ENCODE data around the gene CCDC174. TPM values are rescaled to one million over a fixed set of nuclear protein-coding genes. Genes with fewer than 3 reads are reported as not detected.

The CCDC174 gene
- total and polyA plus RNA-seq, 3 donors from 2014 or later = 19.1 to 38.0 (median 25.3) TPM

- Histone ChIP-seq H3K4me1 (no peaks in the 10 kb centered on the region), H3K4me3 (no peak overlapping the region), H3K36me3 (ENCODE audit: low read depth, missing control alignments) (no peaks in the 10 kb centered on the region), H3K27ac (no peak overlapping the region), H3K27me3 (no peaks in the 10 kb centered on the region), H3K9me3 (no peaks in the 10 kb centered on the region)
- 87% methylated on average over 4 of the region's 4 CpGs for WGBS, 2 donors
- intact Hi-C loops (cut with DNase I; ENCODE audit: low total_unique reads) = loop anchor here (5.0 kb wide), 1 partner anchor 245 kb away; no protein-coding TSS in a partner anchor
- no peak for DNase-seq
- TF ChIP-seq CTCF (IDR thresholded peaks at IDR 0.05) = no peak
- TF ChIP-seq POLR2A (IDR thresholded peaks at IDR 0.05) = no peak
These were observed 21.0 kb downstream of the CCDC174 start for GRCh38 chr3:14672588-14672987.

- H3K36me3 ChIP-seq (ENCODE audit: low read depth, missing control alignments) = no peaks in the 10 kb centered on the region
- no peaks in the 10 kb centered on the region for H3K27me3 ChIP-seq
- WGBS, 2 donors = 78 to 82% methylated on average over 7 of the region's 7 CpGs
- no peaks in the 10 kb centered on the region for H3K4me1 ChIP-seq
- intact Hi-C loops (cut with DNase I; ENCODE audit: low total_unique reads) = loop anchor here (5.0 kb wide), 1 partner anchor 242 kb away; no protein-coding TSS in a partner anchor
- DNase-seq = no peak
- H3K27ac ChIP-seq = no peak within 1 kb of the TSS
- H3K9me3 ChIP-seq = no peaks in the 10 kb centered on the region
- no peak within 1 kb of the TSS for H3K4me3 ChIP-seq
- TF ChIP-seq CTCF (IDR thresholded peaks at IDR 0.05) = no peak
- no peak for TF ChIP-seq POLR2A (IDR thresholded peaks at IDR 0.05)
These were observed 23.3 kb downstream of the CCDC174 start, which contains the start of gene C3orf20 for GRCh38 chr3:14674841-14675240. TSS of gene C3orf20 (plus strand) at chr3:14675141. CDS start at chr3:14682714, 7,573 bp downstream.

- 69 to 76% methylated on average over 4 of the region's 4 CpGs for WGBS, 2 donors
- peaks cover 6% of the 10 kb centered on the region for H3K4me1 ChIP-seq
- no peak overlapping the region for H3K4me3 ChIP-seq
- TF ChIP-seq CTCF (IDR thresholded peaks at IDR 0.05) (no peak), POLR2A (IDR thresholded peaks at IDR 0.05) (no peak)
- DNase-seq = no peak
- intact Hi-C loops (cut with DNase I; ENCODE audit: low total_unique reads) = no loop called here
- no peaks in the 10 kb centered on the region for H3K9me3 ChIP-seq
- no peak overlapping the region for H3K27ac ChIP-seq
- no peaks in the 10 kb centered on the region for H3K36me3 ChIP-seq (ENCODE audit: low read depth, missing control alignments)
- H3K27me3 ChIP-seq = no peaks in the 10 kb centered on the region
These were observed 25.3 kb downstream of the CCDC174 start for GRCh38 chr3:14676881-14677280.

DNA sequence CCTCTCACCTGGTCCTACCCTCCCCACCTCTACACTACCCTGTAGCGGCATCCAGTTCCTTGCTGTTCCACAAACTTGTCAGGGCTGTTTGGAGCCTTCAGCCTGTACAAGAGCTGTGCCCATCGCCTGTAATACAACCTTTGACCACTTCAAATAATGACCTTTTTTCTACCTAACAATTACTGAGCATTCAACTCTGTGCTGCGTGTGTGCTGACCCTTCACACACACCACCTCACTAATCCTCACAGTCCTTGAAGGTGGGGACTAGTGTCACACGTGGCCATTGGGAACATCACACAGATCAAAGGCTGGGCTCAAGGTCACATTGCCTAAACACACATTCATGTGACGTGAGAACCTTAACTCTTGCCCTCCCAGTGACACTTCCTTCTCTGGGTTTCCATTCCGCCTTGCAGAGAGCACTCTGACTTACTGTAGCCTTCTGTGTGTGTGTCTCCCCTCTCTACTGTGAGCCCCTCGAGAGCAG, 26.5 kb downstream of the CCDC174 start:
- intact Hi-C loops (cut with DNase I; ENCODE audit: low total_unique reads) = no loop called here
- H3K27ac ChIP-seq = no peak overlapping the region
- 59 to 72% methylated on average over 7 of the region's 7 CpGs for WGBS, 2 donors
- no peaks in the 10 kb centered on the region for H3K9me3 ChIP-seq
- DNase-seq = no peak
- no peak overlapping the region for H3K4me3 ChIP-seq
- H3K36me3 ChIP-seq (ENCODE audit: low read depth, missing control alignments) = no peaks in the 10 kb centered on the region
- H3K27me3 ChIP-seq = no peaks in the 10 kb centered on the region
- TF ChIP-seq CTCF (IDR thresholded peaks at IDR 0.05) (no peak), POLR2A (IDR thresholded peaks at IDR 0.05) (no peak)
- peaks cover 6% of the 10 kb centered on the region for H3K4me1 ChIP-seq

DNA sequence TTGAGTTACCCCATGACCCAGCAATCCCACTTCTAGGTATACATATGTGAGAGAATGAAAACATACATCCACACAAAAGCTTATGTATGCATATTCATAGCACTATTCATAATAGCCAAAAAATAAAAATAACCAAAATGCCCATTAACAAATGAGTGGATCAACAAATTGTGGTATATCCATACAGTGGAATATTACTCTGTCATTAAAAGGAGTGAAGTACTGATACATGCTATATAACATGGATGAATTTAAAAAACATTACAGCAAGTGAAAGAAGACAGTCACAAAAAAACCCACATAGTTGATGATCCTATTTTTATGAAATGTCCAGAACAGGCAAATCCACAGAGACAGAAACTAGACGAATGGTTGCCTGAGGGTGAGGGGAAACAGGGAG, 28.6 kb downstream of the CCDC174 start:
- WGBS, 2 donors = 73 to 89% methylated on average over 1 of the region's 1 CpG
- intact Hi-C loops (cut with DNase I; ENCODE audit: low total_unique reads) = no loop called here

More for the DNA sequence above, 28.6 kb downstream of the CCDC174 start:
- Histone ChIP-seq H3K4me3 (no peak overlapping the region), H3K27ac (no peak overlapping the region), H3K4me1 (peaks cover 6% of the 10 kb centered on the region), H3K27me3 (no peaks in the 10 kb centered on the region), H3K9me3 (no peaks in the 10 kb centered on the region), H3K36me3 (ENCODE audit: low read depth, missing control alignments) (no peaks in the 10 kb centered on the region)
- no peak for DNase-seq
- no peak for TF ChIP-seq POLR2A (IDR thresholded peaks at IDR 0.05)
- no peak for TF ChIP-seq CTCF (IDR thresholded peaks at IDR 0.05)

Data from testis (tissue), 3 donors.